ENCODE data around the gene SLAIN2.
"Not testable (repeated sequence)": the region's sequence is repeated elsewhere in the genome, so short reads cannot be mapped to it uniquely, and the experiment has no call there.

SLAIN2 gene

DNA sequence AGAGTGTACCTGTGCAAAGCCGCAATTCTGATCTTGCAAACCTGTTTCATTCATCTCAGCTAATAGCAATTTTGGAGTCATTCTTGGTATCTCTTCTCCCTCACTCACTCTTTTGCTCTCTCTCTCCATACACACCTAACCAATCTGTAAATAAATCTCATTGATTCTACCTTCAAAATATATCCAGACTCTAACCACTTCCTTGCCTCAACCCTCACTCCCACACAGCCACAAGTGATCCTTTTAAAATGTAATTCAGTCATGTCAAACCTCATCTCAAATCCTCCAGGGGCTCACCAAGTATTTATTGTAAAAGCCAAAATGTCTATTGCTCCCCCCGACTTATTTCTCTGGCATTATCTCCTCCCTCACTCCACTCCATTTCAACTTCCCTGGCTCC is 90.1 kb downstream of the SLAIN2 start:
- no peaks in the 10 kb centered on the region for H4K20me1 ChIP-seq (ENCODE audit: control insufficient read depth, insufficient read depth, low read depth, low read length)
- H3K27me3 ChIP-seq (ENCODE audit: control insufficient read depth, low read length): no peaks in the 10 kb centered on the region
- H3K9me2 ChIP-seq (replicated peaks; ENCODE audit: control insufficient read depth, low read length): no peaks in the 10 kb centered on the region
- no peaks in the 10 kb centered on the region for H3F3A ChIP-seq (ENCODE audit: control insufficient read depth, insufficient read depth)
- H3K79me2 ChIP-seq (ENCODE audit: control insufficient read depth, low read length): no peaks in the 10 kb centered on the region
- no peak overlapping the region for H3K4me2 ChIP-seq (ENCODE audit: low read length)
- H3K9me3 ChIP-seq (ENCODE audit: control insufficient read depth, insufficient read depth, low read length): no peaks in the 10 kb centered on the region
- H3K4me1 ChIP-seq (ENCODE audit: control insufficient read depth, low read length): no peaks in the 10 kb centered on the region
- TF ChIP-seq CTCF (IDR thresholded peaks at IDR 0.05; ENCODE audit: low read depth, low read length, poor library complexity, severe bottlenecking) (no peak), EZH2phosphoT487 (IDR thresholded peaks at IDR 0.05; ENCODE audit: borderline replicate concordance, low read length) (no peak)
- H3K4me3 ChIP-seq (ENCODE audit: low read length): no peak overlapping the region
- H3K27ac ChIP-seq (ENCODE audit: low read depth, low read length): no peak overlapping the region
- no peaks in the 10 kb centered on the region for H3K36me3 ChIP-seq (ENCODE audit: control insufficient read depth, low read length)

DNA sequence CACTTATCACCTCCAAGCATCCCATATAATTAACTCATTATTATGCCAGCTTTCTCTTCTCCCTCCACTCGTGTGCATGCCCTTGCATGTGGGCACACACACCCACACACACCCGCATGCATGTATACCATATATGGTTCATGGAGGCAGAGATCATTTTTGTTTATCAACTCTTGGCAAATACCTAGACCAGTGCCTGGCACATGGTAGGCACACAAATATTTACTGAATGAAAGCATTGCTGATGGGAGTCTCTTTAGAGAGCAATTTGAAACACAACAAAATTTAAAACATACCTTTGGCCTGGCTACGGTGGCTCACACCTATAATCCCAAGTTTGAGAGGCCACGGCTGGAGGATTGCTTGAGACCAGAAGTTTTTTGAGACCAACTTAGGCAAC is 90.7 kb downstream of the SLAIN2 start:
- Histone ChIP-seq H3F3A (ENCODE audit: control insufficient read depth, insufficient read depth) (no peaks in the 10 kb centered on the region), H3K27ac (ENCODE audit: low read depth, low read length) (no peak overlapping the region), H3K4me1 (ENCODE audit: control insufficient read depth, low read length) (no peaks in the 10 kb centered on the region), H3K9me2 (replicated peaks; ENCODE audit: control insufficient read depth, low read length) (no peaks in the 10 kb centered on the region), H3K9me3 (ENCODE audit: control insufficient read depth, insufficient read depth, low read length) (no peaks in the 10 kb centered on the region), H4K20me1 (ENCODE audit: control insufficient read depth, insufficient read depth, low read depth, low read length) (no peaks in the 10 kb centered on the region), H3K4me3 (ENCODE audit: low read length) (no peak overlapping the region), H3K36me3 (ENCODE audit: control insufficient read depth, low read length) (no peaks in the 10 kb centered on the region), H3K79me2 (ENCODE audit: control insufficient read depth, low read length) (no peaks in the 10 kb centered on the region), H3K4me2 (ENCODE audit: low read length) (no peak overlapping the region), H3K27me3 (ENCODE audit: control insufficient read depth, low read length) (no peaks in the 10 kb centered on the region)
- TF ChIP-seq EZH2phosphoT487 (IDR thresholded peaks at IDR 0.05; ENCODE audit: borderline replicate concordance, low read length) (no peak), CTCF (IDR thresholded peaks at IDR 0.05; ENCODE audit: low read depth, low read length, poor library complexity, severe bottlenecking) (no peak)

DNA sequence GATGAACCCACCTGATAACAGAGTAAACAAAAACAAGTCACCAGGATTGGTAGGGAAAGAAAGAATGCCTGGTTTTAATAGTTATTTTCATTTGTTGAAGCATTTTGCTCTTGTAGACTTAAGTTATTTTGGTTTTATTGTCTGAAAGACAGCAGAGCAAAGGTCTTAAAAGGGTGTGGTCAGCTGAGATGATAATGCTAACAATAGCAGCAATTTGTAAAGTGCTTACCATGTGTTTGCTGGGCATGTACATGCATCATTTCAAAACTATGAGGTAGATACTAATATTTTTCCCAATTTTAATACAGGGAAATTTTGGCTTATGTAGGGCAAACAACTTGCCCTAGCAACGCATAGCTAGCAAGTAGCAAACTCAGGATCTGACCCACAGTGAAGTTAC is 95.0 kb downstream of the SLAIN2 start:
- Histone ChIP-seq H3K4me3 (ENCODE audit: low read length) (no peak overlapping the region), H3K36me3 (ENCODE audit: control insufficient read depth, low read length) (no peaks in the 10 kb centered on the region), H3K4me2 (ENCODE audit: low read length) (no peak overlapping the region), H3K9me2 (replicated peaks; ENCODE audit: control insufficient read depth, low read length) (no peaks in the 10 kb centered on the region), H3K9me3 (ENCODE audit: control insufficient read depth, insufficient read depth, low read length) (no peaks in the 10 kb centered on the region), H3K27ac (ENCODE audit: low read depth, low read length) (no peak overlapping the region), H3K79me2 (ENCODE audit: control insufficient read depth, low read length) (no peaks in the 10 kb centered on the region), H3F3A (ENCODE audit: control insufficient read depth, insufficient read depth) (no peaks in the 10 kb centered on the region), H3K27me3 (ENCODE audit: control insufficient read depth, low read length) (no peaks in the 10 kb centered on the region), H4K20me1 (ENCODE audit: control insufficient read depth, insufficient read depth, low read depth, low read length) (no peaks in the 10 kb centered on the region), H3K4me1 (ENCODE audit: control insufficient read depth, low read length) (no peaks in the 10 kb centered on the region)
- no peak for TF ChIP-seq EZH2phosphoT487 (IDR thresholded peaks at IDR 0.05; ENCODE audit: borderline replicate concordance, low read length)
- no peak for TF ChIP-seq CTCF (IDR thresholded peaks at IDR 0.05; ENCODE audit: low read depth, low read length, poor library complexity, severe bottlenecking)

DNA sequence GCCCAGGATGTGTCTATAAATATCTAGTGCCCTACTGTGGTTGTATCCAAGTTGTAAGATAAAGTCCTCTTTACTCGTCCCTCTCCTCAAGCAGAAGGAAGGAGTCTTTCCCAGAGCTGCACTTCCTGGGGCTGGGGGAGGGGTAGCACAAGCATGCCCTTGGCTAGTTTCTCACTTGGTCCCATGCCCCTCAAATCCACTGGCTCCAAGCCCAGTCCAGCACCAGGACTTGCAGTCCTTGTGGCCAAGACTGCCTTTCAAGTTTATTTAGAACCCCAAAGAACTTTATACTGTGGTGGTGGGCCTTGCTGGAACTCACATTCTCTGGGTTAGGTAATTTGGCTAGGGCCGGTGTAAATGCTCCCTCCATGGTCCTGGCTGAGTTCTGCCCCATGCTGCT is 98.7 kb downstream of the SLAIN2 start:
- H3K4me1 ChIP-seq (ENCODE audit: control insufficient read depth, low read length): no peaks in the 10 kb centered on the region
- no peak for TF ChIP-seq EZH2phosphoT487 (IDR thresholded peaks at IDR 0.05; ENCODE audit: borderline replicate concordance, low read length)
- no peak for TF ChIP-seq CTCF (IDR thresholded peaks at IDR 0.05; ENCODE audit: low read depth, low read length, poor library complexity, severe bottlenecking)
- H3K27me3 ChIP-seq (ENCODE audit: control insufficient read depth, low read length): no peaks in the 10 kb centered on the region
- no peak overlapping the region for H3K4me2 ChIP-seq (ENCODE audit: low read length)
- no peaks in the 10 kb centered on the region for H3K36me3 ChIP-seq (ENCODE audit: control insufficient read depth, low read length)
- H3K9me3 ChIP-seq (ENCODE audit: control insufficient read depth, insufficient read depth, low read length): no peaks in the 10 kb centered on the region
- H3K4me3 ChIP-seq (ENCODE audit: low read length): no peak overlapping the region
- H4K20me1 ChIP-seq (ENCODE audit: control insufficient read depth, insufficient read depth, low read depth, low read length): no peaks in the 10 kb centered on the region
- no peaks in the 10 kb centered on the region for H3F3A ChIP-seq (ENCODE audit: control insufficient read depth, insufficient read depth)
- no peak overlapping the region for H3K27ac ChIP-seq (ENCODE audit: low read depth, low read length)
- no peaks in the 10 kb centered on the region for H3K9me2 ChIP-seq (replicated peaks; ENCODE audit: control insufficient read depth, low read length)
- no peaks in the 10 kb centered on the region for H3K79me2 ChIP-seq (ENCODE audit: control insufficient read depth, low read length)

DNA sequence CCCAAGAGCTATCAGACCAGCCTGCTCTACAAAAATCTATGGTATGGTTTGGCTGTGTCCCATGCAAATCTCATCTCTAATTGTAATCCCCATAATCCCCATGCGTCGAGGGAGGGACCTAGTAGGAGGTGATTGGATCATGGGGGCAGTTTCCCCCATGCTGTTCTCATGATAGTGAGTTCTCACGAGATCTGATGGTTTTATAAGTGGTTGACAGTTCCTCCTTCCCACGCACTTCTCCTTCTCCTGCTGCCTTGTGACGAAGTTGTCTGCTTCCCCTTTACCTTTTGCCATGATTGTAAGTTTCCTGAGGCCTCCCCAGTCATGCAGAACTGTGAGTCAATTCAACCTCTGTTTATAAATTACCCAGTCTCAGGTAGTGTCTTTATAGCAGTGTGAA is 99.6 kb downstream of the SLAIN2 start:
- not testable (repeated sequence) for H3K9me3 ChIP-seq (ENCODE audit: control insufficient read depth, insufficient read depth, low read length); H3K4me3 ChIP-seq (ENCODE audit: low read length); H3K79me2 ChIP-seq (ENCODE audit: control insufficient read depth, low read length); H3K36me3 ChIP-seq (ENCODE audit: control insufficient read depth, low read length); H3F3A ChIP-seq (ENCODE audit: control insufficient read depth, insufficient read depth); H3K9me2 ChIP-seq (replicated peaks; ENCODE audit: control insufficient read depth, low read length); H3K27me3 ChIP-seq (ENCODE audit: control insufficient read depth, low read length); H4K20me1 ChIP-seq (ENCODE audit: control insufficient read depth, insufficient read depth, low read depth, low read length); H3K27ac ChIP-seq (ENCODE audit: low read depth, low read length); H3K4me2 ChIP-seq (ENCODE audit: low read length); H3K4me1 ChIP-seq (ENCODE audit: control insufficient read depth, low read length)
